CD14-positive monocyte (primary cell): ENCODE data around the gene RHOU. TPM values are rescaled to one million over a fixed set of nuclear protein-coding genes. Genes with fewer than 3 reads are reported as not detected.

Experiments
- DNase-seq, 3 donors: peaks; one replicate each; pipeline ENCODE4 v3.0.0-alpha.2; 2011 to 2022
- H2AFZ ChIP-seq: 2 replicates; pipeline ENCODE4 v1.6.0; 2012; ENCODE audit warnings: mild to moderate bottlenecking, low read depth, low read length, inconsistent platforms; ENCODE audit not compliant: insufficient read depth, poor library complexity, severe bottlenecking
- H3K27ac ChIP-seq, 2 donors: 1 replicate in 1 of 2; 2 replicates in 1 of 2; pipeline ENCODE4 v1.5.1; 2012 to 2013; ENCODE audit warnings: low read length in 2 of 2, control low read depth in 1 of 2, inconsistent platforms in 1 of 2, low read depth in 1 of 2, mild to moderate bottlenecking in 1 of 2
- H3K27me3 ChIP-seq, 2 donors: one replicate each; pipeline versions ENCODE4 v1.6.0 to v1.6.1; 2011 to 2013; ENCODE audit warnings: low read length in 2 of 2; ENCODE audit not compliant: control insufficient read depth in 2 of 2, insufficient read depth in 2 of 2
- H3K36me3 ChIP-seq, 2 donors: replicated peaks in 1 of 2; 1 replicate in 1 of 2; 2 replicates in 1 of 2; pipeline versions ENCODE4 v1.5.1 to v1.6.1; 2012 to 2013; ENCODE audit warnings: low read length in 2 of 2, control low read depth in 1 of 2, inconsistent platforms in 1 of 2, mild to moderate bottlenecking in 1 of 2; ENCODE audit not compliant: insufficient read depth in 2 of 2, control insufficient read depth in 1 of 2
- H3K4me1 ChIP-seq, 2 donors: 1 replicate in 1 of 2; 2 replicates in 1 of 2; pipeline versions ENCODE4 v1.5.1 to v1.6.1; 2012 to 2013; ENCODE audit warnings: low read length in 2 of 2, control low read depth in 1 of 2, inconsistent platforms in 1 of 2, mild to moderate bottlenecking in 1 of 2, moderate library complexity in 1 of 2; ENCODE audit not compliant: insufficient read depth in 2 of 2, control insufficient read depth in 1 of 2
- H3K4me2 ChIP-seq: replicated peaks from 2 replicates; pipeline ENCODE3; 2012; ENCODE audit warnings: low read length, moderate library complexity, mild to moderate bottlenecking; ENCODE audit not compliant: poor library complexity, severe bottlenecking; ENCODE audit errors: extremely low read depth
- H3K4me3 ChIP-seq, 3 experiments: fragments of 200-600 bp in 1 of 3; sonication (generic) in 1 of 3; replicated peaks in 1 of 3; 1 replicate in 2 of 3; 2 replicates in 1 of 3; pipeline ENCODE4 v1.5.1; 2011 to 2013; ENCODE audit warnings: low read length in 3 of 3, mild to moderate bottlenecking in 3 of 3, control low read depth in 2 of 3, low read depth in 2 of 3, inconsistent platforms in 1 of 3, moderate library complexity in 1 of 3
- H3K79me2 ChIP-seq: 2 replicates; pipeline ENCODE4 v1.6.0; 2012; ENCODE audit warnings: mild to moderate bottlenecking, control low read depth, inconsistent platforms, low read length, moderate library complexity; ENCODE audit not compliant: insufficient read depth
- H3K9ac ChIP-seq: 2 replicates; pipeline ENCODE4 v1.6.0; 2017; ENCODE audit warnings: low read length, mild to moderate bottlenecking; ENCODE audit not compliant: insufficient read depth, poor library complexity, severe bottlenecking
- H3K9me3 ChIP-seq, 2 donors: replicated peaks in 1 of 2; 1 replicate in 1 of 2; 2 replicates in 1 of 2; pipeline versions ENCODE4 v1.5.1 to v1.6.1; 2012 to 2013; ENCODE audit warnings: low read length in 2 of 2, control low read depth in 1 of 2; ENCODE audit not compliant: control insufficient read depth in 1 of 2, insufficient read depth in 1 of 2
- H4K20me1 ChIP-seq: 2 replicates; pipeline ENCODE4 v1.6.0; 2012; ENCODE audit warnings: mild to moderate bottlenecking, low read length, control low read depth, moderate library complexity; ENCODE audit not compliant: insufficient read depth
- H3K27ac Mint-ChIP-seq, 7 donors: one replicate each; pipeline ENCODE4 v1.8.0; 2020; ENCODE audit warnings: mild to moderate bottlenecking in 7 of 7, mixed read lengths in 7 of 7, moderate library complexity in 6 of 7, inconsistent platforms in 2 of 7
- H3K27me3 Mint-ChIP-seq, 3 donors: one replicate each; pipeline ENCODE4 v1.8.0; 2021 to 2022; ENCODE audit warnings: low read depth in 3 of 3, mild to moderate bottlenecking in 3 of 3, mixed read lengths in 3 of 3, moderate library complexity in 3 of 3, inconsistent platforms in 1 of 3
- H3K36me3 Mint-ChIP-seq, 2 donors: one replicate each; pipeline ENCODE4 v1.8.0; 2020; ENCODE audit warnings: mixed read lengths in 2 of 2, inconsistent platforms in 1 of 2, mild to moderate bottlenecking in 1 of 2
- H3K4me1 Mint-ChIP-seq: one replicate; pipeline ENCODE4 v1.8.0; 2020; ENCODE audit warnings: mild to moderate bottlenecking, mixed read lengths
- H3K4me3 Mint-ChIP-seq, 2 donors: one replicate each; pipeline ENCODE4 v1.8.0; 2020; ENCODE audit warnings: mild to moderate bottlenecking in 2 of 2, mixed read lengths in 2 of 2, moderate library complexity in 1 of 2
- H3K9me3 Mint-ChIP-seq, 7 donors: one replicate each; pipeline ENCODE4 v1.8.0; 2020 to 2022; ENCODE audit warnings: mixed read lengths in 7 of 7, mild to moderate bottlenecking in 6 of 7, moderate library complexity in 6 of 7, inconsistent platforms in 2 of 7
- CTCF ChIP-seq: fragments of 200-600 bp; IDR thresholded peaks from one replicate; pipeline ENCODE4 v1.8.0; 2022; ENCODE audit warnings: antibody characterized with exemption, mild to moderate bottlenecking
- WGBS: methylation state at CpG from one replicate; pipeline ENCODE4 v1.1.5; 2013; ENCODE audit warnings: missing lambda C conversion rate; ENCODE audit not compliant: insufficient coverage; 5-methylcytosine and 5-hydroxymethylcytosine counted together
- intact Hi-C, 2 donors: fragments of 100-400 bp; cut with micrococcal nuclease; formaldehyde crosslinking; loops; one replicate each; pipeline versions ENCODE4 v1.15.0 to v1.15.1; 2023
- polyA plus RNA-seq, 3 donors: library from polyadenylated mRNA; depleted of rRNA in 1 of 3; unstranded in 2 of 3; stranded (reverse) in 1 of 3; fragments of 300-500 nt in 2 of 3; fragments of >200 nt in 1 of 3; fragmentation: Illumina TruSeq in 2 of 3; gene quantifications; 1 replicate in 2 of 3; 2 replicates in 1 of 3; pipeline ENCODE4 v1.2.3, GENCODE V29; 2012 to 2021

The RHOU gene
- polyA plus RNA-seq, 3 donors: 4.1 to 11.6 (median 4.8) TPM

- Mint-ChIP-seq H3K27ac (no peak overlapping the region), H3K36me3 (no peaks in the 10 kb centered on the region), H3K9me3 (peaks cover 0 to 6% (median 1%) of the 10 kb centered on the region in 7 donors), H3K27me3 (peaks cover 1 to 6% (median 2%) of the 10 kb centered on the region in 3 donors), H3K4me1 (peaks cover 5% of the 10 kb centered on the region), H3K4me3 (no peak overlapping the region)
- no peaks in the 10 kb centered on the region for H3K9me3 ChIP-seq
- intact Hi-C loops: no loop called here
- peaks cover 5 to 8% of the 10 kb centered on the region in 2 donors for H3K4me1 ChIP-seq
- H3K27me3 ChIP-seq: no peaks in the 10 kb centered on the region
- H3K9ac ChIP-seq: no peak overlapping the region
- TF ChIP-seq CTCF: no peak
- H2AFZ ChIP-seq: no peak overlapping the region
- no peaks in the 10 kb centered on the region for H3K36me3 ChIP-seq
- no peak overlapping the region for H3K27ac ChIP-seq
- no peaks in the 10 kb centered on the region for H4K20me1 ChIP-seq
- 80% methylated on average over 1 of the region's 3 CpGs for WGBS
- H3K4me2 ChIP-seq: no peak overlapping the region
- H3K79me2 ChIP-seq: no peaks in the 10 kb centered on the region
- DNase-seq: no peak
- H3K4me3 ChIP-seq: no peak overlapping the region
Observed at GRCh38 chr1:228766788-228767187, 31.5 kb downstream of the RHOU start.

- no peak for DNase-seq
- Histone ChIP-seq H3K27ac (no peak overlapping the region), H3K9me3 (no peaks in the 10 kb centered on the region), H3K4me2 (no peak overlapping the region), H3K4me3 (no peak overlapping the region), H4K20me1 (no peaks in the 10 kb centered on the region), H3K79me2 (no peaks in the 10 kb centered on the region), H3K27me3 (no peaks in the 10 kb centered on the region), H3K36me3 (no peaks in the 10 kb centered on the region), H3K4me1 (peaks cover 5 to 8% of the 10 kb centered on the region in 2 donors), H2AFZ (no peak overlapping the region), H3K9ac (no peak overlapping the region)
- no peak overlapping the region for H3K4me3 Mint-ChIP-seq
- no peaks in the 10 kb centered on the region for H3K36me3 Mint-ChIP-seq
- peaks cover 0 to 6% (median 1%) of the 10 kb centered on the region in 7 donors for H3K9me3 Mint-ChIP-seq
- H3K27ac Mint-ChIP-seq: no peak overlapping the region
- WGBS: 98% methylated on average over 6 of the region's 6 CpGs
- intact Hi-C loops: no loop called here
- peaks cover 1 to 6% (median 2%) of the 10 kb centered on the region in 3 donors for H3K27me3 Mint-ChIP-seq
- TF ChIP-seq CTCF: no peak
- H3K4me1 Mint-ChIP-seq: peaks cover 5% of the 10 kb centered on the region
Observed at GRCh38 chr1:228767636-228768354, 32.5 kb downstream of the RHOU start.
